Epithelial cell of esophagus (primary cell): ENCODE data around the gene GLT6D1.

Source experiments
- DNase-seq: peaks from one replicate; pipeline ENCODE4 v3.0.0; 2010; ENCODE audit warnings: low read depth
- H3K4me3 ChIP-seq: 2 replicates; pipeline ENCODE4 v1.5.1; 2011; ENCODE audit warnings: mild to moderate bottlenecking, low read length, control low read depth
- CTCF ChIP-seq: IDR thresholded peaks from 2 replicates; pipeline ENCODE4 v1.5.1; 2011; ENCODE audit warnings: low read depth, mild to moderate bottlenecking, low read length, control low read depth, inconsistent platforms; ENCODE audit not compliant: insufficient read depth; ENCODE audit errors: missing control alignments

The GLT6D1 gene

GRCh38 chr9:135639196-135639595 is at the start of gene GLT6D1:
GLT6D1 (minus strand) TSS chr9:135639540; CDS start chr9:135639187, 353 bp downstream.
- TF ChIP-seq CTCF, result no peak
- DNase-seq, result no peak
- no peak within 1 kb of the TSS for H3K4me3 ChIP-seq

GRCh38 chr9:135689011-135689410 is 49.7 kb upstream of the GLT6D1 start:
- DNase-seq, result no peak
- no peak for TF ChIP-seq CTCF
- no peak overlapping the region for H3K4me3 ChIP-seq

- no peak for TF ChIP-seq CTCF
- no peak for DNase-seq
- H3K4me3 ChIP-seq, result no peak overlapping the region
Measured at GRCh38 chr9:135687216-135687615, 47.9 kb upstream of the GLT6D1 start.

GRCh38 chr9:135684691-135685090 is 45.4 kb upstream of the GLT6D1 start:
- H3K4me3 ChIP-seq, result no peak overlapping the region
- no peak for DNase-seq
- TF ChIP-seq CTCF, result no peak

- TF ChIP-seq CTCF, result no peak
- DNase-seq, result no peak
- H3K4me3 ChIP-seq, result no peak overlapping the region
Measured at GRCh38 chr9:135683401-135684034, 44.2 kb upstream of the GLT6D1 start.

GRCh38 chr9:135681161-135681560 is 41.8 kb upstream of the GLT6D1 start:
- H3K4me3 ChIP-seq, result no peak overlapping the region
- DNase-seq, result no peak
- TF ChIP-seq CTCF, result no peak

- no peak for DNase-seq
- H3K4me3 ChIP-seq, result no peak overlapping the region
- TF ChIP-seq CTCF, result no peak
Measured at GRCh38 chr9:135680056-135680455, 40.7 kb upstream of the GLT6D1 start.
